ENCODE results near the gene COP1. TPM values are rescaled to one million over a fixed set of nuclear protein-coding genes. Genes with fewer than 3 reads are reported as not detected.

COP1 gene
- polyA plus RNA-seq, 1 experiment = 43.7 TPM

- POLR2A ChIA-PET = no interaction called here
- no peaks in the 10 kb centered on the region for H3K9me3 ChIP-seq (ENCODE audit: control insufficient read depth, insufficient read depth, low read length)
- CTCF ChIA-PET = no interaction called here
- H3K4me3 ChIP-seq (ENCODE audit: low read depth, low read length) = no peak overlapping the region
- no peak overlapping the region for H3K27ac ChIP-seq (ENCODE audit: low read depth, low read length)
- TF ChIP-seq, protein P1, sequence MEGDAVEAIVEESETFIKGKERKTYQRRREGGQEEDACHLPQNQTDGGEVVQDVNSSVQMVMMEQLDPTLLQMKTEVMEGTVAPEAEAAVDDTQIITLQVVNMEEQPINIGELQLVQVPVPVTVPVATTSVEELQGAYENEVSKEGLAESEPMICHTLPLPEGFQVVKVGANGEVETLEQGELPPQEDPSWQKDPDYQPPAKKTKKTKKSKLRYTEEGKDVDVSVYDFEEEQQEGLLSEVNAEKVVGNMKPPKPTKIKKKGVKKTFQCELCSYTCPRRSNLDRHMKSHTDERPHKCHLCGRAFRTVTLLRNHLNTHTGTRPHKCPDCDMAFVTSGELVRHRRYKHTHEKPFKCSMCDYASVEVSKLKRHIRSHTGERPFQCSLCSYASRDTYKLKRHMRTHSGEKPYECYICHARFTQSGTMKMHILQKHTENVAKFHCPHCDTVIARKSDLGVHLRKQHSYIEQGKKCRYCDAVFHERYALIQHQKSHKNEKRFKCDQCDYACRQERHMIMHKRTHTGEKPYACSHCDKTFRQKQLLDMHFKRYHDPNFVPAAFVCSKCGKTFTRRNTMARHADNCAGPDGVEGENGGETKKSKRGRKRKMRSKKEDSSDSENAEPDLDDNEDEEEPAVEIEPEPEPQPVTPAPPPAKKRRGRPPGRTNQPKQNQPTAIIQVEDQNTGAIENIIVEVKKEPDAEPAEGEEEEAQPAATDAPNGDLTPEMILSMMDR (IDR thresholded peaks at IDR 0.05; ENCODE audit: low read depth, low read length) = no peak
- no peaks in the 10 kb centered on the region for H3K27me3 ChIP-seq (ENCODE audit: control insufficient read depth, insufficient read depth, low read length)
- no peak for DNase-seq (ENCODE audit: low read depth, low spot score)
Measured at GRCh38 chr1:176046926-176047325, 160.2 kb downstream of the COP1 start.

- CTCF ChIA-PET = no interaction called here
- no peak overlapping the region for H3K4me3 ChIP-seq (ENCODE audit: low read depth, low read length)
- DNase-seq (ENCODE audit: low read depth, low spot score) = no peak
- H3K27ac ChIP-seq (ENCODE audit: low read depth, low read length) = no peak overlapping the region
- POLR2A ChIA-PET = no interaction called here
- TF ChIP-seq, protein P1 (IDR thresholded peaks at IDR 0.05; ENCODE audit: low read depth, low read length) = no peak
- H3K27me3 ChIP-seq (ENCODE audit: control insufficient read depth, insufficient read depth, low read length) = no peaks in the 10 kb centered on the region
- H3K9me3 ChIP-seq (ENCODE audit: control insufficient read depth, insufficient read depth, low read length) = no peaks in the 10 kb centered on the region
Measured at GRCh38 chr1:176043537-176043936, 163.5 kb downstream of the COP1 start.

GRCh38 chr1:176033881-176034280 lies 173.2 kb downstream of the COP1 start:
- Histone ChIP-seq H3K4me3 (ENCODE audit: low read depth, low read length) (no peak overlapping the region), H3K27me3 (ENCODE audit: control insufficient read depth, insufficient read depth, low read length) (no peaks in the 10 kb centered on the region), H3K27ac (ENCODE audit: low read depth, low read length) (no peak overlapping the region), H3K9me3 (ENCODE audit: control insufficient read depth, insufficient read depth, low read length) (no peaks in the 10 kb centered on the region)
- DNase-seq (ENCODE audit: low read depth, low spot score) = no peak
- ChIA-PET POLR2A (no interaction called here), CTCF (no interaction called here)
- TF ChIP-seq, protein P1 (IDR thresholded peaks at IDR 0.05; ENCODE audit: low read depth, low read length) = no peak

GRCh38 chr1:176033474-176033873 lies 173.6 kb downstream of the COP1 start:
- POLR2A ChIA-PET = no interaction called here
- CTCF ChIA-PET = interaction anchor here (0.6 kb wide), 1 partner anchor 179 kb away, joined by 5 read pairs; no protein-coding TSS in a partner anchor
- H3K27ac ChIP-seq (ENCODE audit: low read depth, low read length) = no peak overlapping the region
- no peak for DNase-seq (ENCODE audit: low read depth, low spot score)
- H3K9me3 ChIP-seq (ENCODE audit: control insufficient read depth, insufficient read depth, low read length) = no peaks in the 10 kb centered on the region
- no peak overlapping the region for H3K4me3 ChIP-seq (ENCODE audit: low read depth, low read length)
- H3K27me3 ChIP-seq (ENCODE audit: control insufficient read depth, insufficient read depth, low read length) = no peaks in the 10 kb centered on the region
- TF ChIP-seq, protein P1 (IDR thresholded peaks at IDR 0.05; ENCODE audit: low read depth, low read length) = no peak

DNA sequence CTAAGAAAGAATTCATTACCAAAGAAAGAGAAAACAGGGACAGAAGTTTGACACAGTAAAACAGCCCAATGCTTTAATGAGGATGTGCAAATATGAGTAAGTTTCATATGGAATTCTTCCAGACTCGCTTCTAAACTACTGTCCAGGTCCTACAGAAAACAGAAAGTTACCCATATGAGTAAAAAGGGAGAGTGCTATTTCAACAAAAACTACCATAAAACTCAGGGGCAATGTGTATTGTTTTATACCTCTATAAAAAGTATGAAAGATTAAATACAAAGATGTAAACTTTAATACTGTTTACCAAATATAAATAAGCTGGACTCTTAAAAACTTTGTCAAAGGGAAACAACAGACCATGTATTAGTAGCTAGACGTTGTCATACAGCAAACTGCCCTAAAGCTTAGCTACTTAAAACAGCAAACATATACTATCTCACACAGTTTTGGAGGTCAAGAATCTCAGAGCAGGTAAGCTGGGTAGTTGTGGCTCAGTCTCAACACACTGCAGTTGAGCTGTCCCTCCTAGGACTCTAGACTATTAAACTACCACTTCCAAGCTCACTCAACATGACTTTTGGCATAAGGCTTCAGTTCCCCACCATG lies 174.9 kb downstream of the COP1 start:
- no peak overlapping the region for H3K4me3 ChIP-seq (ENCODE audit: low read depth, low read length)
- H3K9me3 ChIP-seq (ENCODE audit: control insufficient read depth, insufficient read depth, low read length) = no peaks in the 10 kb centered on the region
- TF ChIP-seq, protein P1 (IDR thresholded peaks at IDR 0.05; ENCODE audit: low read depth, low read length) = no peak
- POLR2A ChIA-PET = no interaction called here
- CTCF ChIA-PET = interaction anchor here (0.6 kb wide), 1 partner anchor 144 kb away, joined by 4 read pairs; no protein-coding TSS in a partner anchor
- no peaks in the 10 kb centered on the region for H3K27me3 ChIP-seq (ENCODE audit: control insufficient read depth, insufficient read depth, low read length)
- H3K27ac ChIP-seq (ENCODE audit: low read depth, low read length) = no peak overlapping the region
- DNase-seq (ENCODE audit: low read depth, low spot score) = no peak
